ENCODE measurements around the gene PRKG1. TPM values are rescaled to one million over a fixed set of nuclear protein-coding genes. Genes with fewer than 3 reads are reported as not detected.

PRKG1 gene
- total RNA-seq, 4 donors from 2014 or later, result 26.5 to 72.3 (median 58.1) TPM

GRCh38 chr10:51300617-51301304 is 226.5 kb downstream of the PRKG1 start:
- H3K27ac ChIP-seq, result peak overlapping the region in 1 of 3 donors; percentile 11

DNA sequence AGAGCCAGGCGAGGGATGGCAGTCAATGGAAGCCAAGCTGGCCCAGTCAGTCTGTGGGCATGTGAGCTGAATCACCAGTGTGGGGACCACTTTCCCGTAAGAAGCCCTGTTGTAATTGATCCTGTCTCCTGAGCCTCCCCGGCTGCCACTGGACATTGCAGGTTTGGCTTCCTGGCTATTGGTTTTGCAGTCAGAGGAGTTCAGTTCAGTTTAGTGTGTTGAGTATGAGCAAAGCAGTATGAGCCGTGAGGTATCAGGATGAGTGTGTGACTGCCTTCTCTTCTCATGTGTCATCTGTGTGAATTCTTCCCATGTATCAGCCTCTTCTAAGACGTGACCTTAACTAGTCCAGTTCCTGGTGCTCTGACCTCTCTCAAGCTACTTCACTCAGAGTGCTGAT is 227.4 kb downstream of the PRKG1 start:
- intact Hi-C loops (cut with DNase I), result no loop called here
- TF ChIP-seq, protein P1, sequence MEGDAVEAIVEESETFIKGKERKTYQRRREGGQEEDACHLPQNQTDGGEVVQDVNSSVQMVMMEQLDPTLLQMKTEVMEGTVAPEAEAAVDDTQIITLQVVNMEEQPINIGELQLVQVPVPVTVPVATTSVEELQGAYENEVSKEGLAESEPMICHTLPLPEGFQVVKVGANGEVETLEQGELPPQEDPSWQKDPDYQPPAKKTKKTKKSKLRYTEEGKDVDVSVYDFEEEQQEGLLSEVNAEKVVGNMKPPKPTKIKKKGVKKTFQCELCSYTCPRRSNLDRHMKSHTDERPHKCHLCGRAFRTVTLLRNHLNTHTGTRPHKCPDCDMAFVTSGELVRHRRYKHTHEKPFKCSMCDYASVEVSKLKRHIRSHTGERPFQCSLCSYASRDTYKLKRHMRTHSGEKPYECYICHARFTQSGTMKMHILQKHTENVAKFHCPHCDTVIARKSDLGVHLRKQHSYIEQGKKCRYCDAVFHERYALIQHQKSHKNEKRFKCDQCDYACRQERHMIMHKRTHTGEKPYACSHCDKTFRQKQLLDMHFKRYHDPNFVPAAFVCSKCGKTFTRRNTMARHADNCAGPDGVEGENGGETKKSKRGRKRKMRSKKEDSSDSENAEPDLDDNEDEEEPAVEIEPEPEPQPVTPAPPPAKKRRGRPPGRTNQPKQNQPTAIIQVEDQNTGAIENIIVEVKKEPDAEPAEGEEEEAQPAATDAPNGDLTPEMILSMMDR (IDR thresholded peaks at IDR 0.05), result no peak
- TF ChIP-seq POLR2A (IDR thresholded peaks at IDR 0.05), result no peak

More at GRCh38 chr10:51300617-51301304, 226.5 kb downstream of the PRKG1 start:
- DNase-seq, result no peak
- Histone ChIP-seq H3K4me1 (no peaks in the 10 kb centered on the region), H3K4me3 (replicated peaks in 1 of 3) (no peak overlapping the region), H3K9me3 (no peaks in the 10 kb centered on the region), H3K36me3 (no peaks in the 10 kb centered on the region), H3K27me3 (no peaks in the 10 kb centered on the region)
- WGBS, 2 donors, result 49 to 71% methylated on average over 2 of the region's 2 CpGs
- TF ChIP-seq, protein P1 (IDR thresholded peaks at IDR 0.05), result no peak
- intact Hi-C loops (cut with DNase I), result no loop called here

GRCh38 chr10:51302316-51302715 is 228.0 kb downstream of the PRKG1 start:
- no peak for DNase-seq
- intact Hi-C loops (cut with DNase I), result no loop called here
- WGBS, 2 donors, result 75 to 77% methylated on average over 1 of the region's 1 CpG

More for the DNA sequence above, 227.4 kb downstream of the PRKG1 start:
- no peaks in the 10 kb centered on the region for H3K9me3 ChIP-seq
- 62 to 70% methylated on average over 5 of the region's 5 CpGs for WGBS, 2 donors
- H3K4me3 ChIP-seq (replicated peaks in 1 of 3), result no peak overlapping the region
- no peaks in the 10 kb centered on the region for H3K4me1 ChIP-seq
- no peak for DNase-seq
- H3K27me3 ChIP-seq, result no peaks in the 10 kb centered on the region
- no peaks in the 10 kb centered on the region for H3K36me3 ChIP-seq
- no peak overlapping the region for H3K27ac ChIP-seq

DNA sequence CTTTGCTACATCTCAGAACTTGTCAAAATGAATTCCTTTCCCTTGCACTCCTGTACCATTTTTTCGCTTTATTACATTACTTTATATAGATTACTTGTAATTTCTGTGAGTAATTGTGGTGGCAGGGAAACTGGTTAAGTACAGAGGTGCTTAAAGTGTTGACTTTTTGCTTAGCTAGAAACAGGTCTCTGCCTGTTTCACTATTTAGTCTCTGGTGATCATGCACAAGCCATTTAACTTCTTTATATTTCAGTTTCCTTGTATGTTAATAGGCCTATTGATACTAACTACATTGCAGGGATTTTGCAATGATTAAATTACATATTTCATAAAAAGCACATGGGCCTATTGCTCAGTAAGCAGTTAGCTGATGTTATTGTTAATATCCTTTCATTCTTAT is 233.8 kb downstream of the PRKG1 start:
- Histone ChIP-seq H3K9me3 (no peaks in the 10 kb centered on the region), H3K27me3 (no peaks in the 10 kb centered on the region), H3K4me3 (replicated peaks in 1 of 3) (no peak overlapping the region), H3K36me3 (no peaks in the 10 kb centered on the region), H3K4me1 (peaks cover 0 to 5% of the 10 kb centered on the region in 2 donors), H3K27ac (no peak overlapping the region)
- DNase-seq, result no peak
- intact Hi-C loops (cut with DNase I), result no loop called here
- WGBS, 2 donors, result 84 to 91% methylated on average over 1 of the region's 1 CpG
- TF ChIP-seq POLR2A (IDR thresholded peaks at IDR 0.05), result no peak
- TF ChIP-seq, protein P1 (IDR thresholded peaks at IDR 0.05), result no peak

More at GRCh38 chr10:51302316-51302715, 228.0 kb downstream of the PRKG1 start:
- H3K36me3 ChIP-seq, result no peaks in the 10 kb centered on the region
- no peak overlapping the region for H3K4me3 ChIP-seq (replicated peaks in 1 of 3)
- TF ChIP-seq, protein P1 (IDR thresholded peaks at IDR 0.05), result no peak
- TF ChIP-seq POLR2A (IDR thresholded peaks at IDR 0.05), result no peak
- no peaks in the 10 kb centered on the region for H3K9me3 ChIP-seq
- H3K27me3 ChIP-seq, result no peaks in the 10 kb centered on the region
- no peak overlapping the region for H3K27ac ChIP-seq
- H3K4me1 ChIP-seq, result no peaks in the 10 kb centered on the region

- Histone ChIP-seq H3K27ac (no peak overlapping the region), H3K4me3 (replicated peaks in 1 of 3) (no peak overlapping the region), H3K4me1 (peaks cover 0 to 5% of the 10 kb centered on the region in 2 donors), H3K36me3 (no peaks in the 10 kb centered on the region), H3K9me3 (no peaks in the 10 kb centered on the region), H3K27me3 (no peaks in the 10 kb centered on the region)
- WGBS, 2 donors, result 83 to 85% methylated on average over 2 of the region's 2 CpGs
- intact Hi-C loops (cut with DNase I), result no loop called here
- no peak for DNase-seq
- TF ChIP-seq, protein P1 (IDR thresholded peaks at IDR 0.05), result no peak
- no peak for TF ChIP-seq POLR2A (IDR thresholded peaks at IDR 0.05)
These were observed 236.9 kb downstream of the PRKG1 start for GRCh38 chr10:51311228-51311627.
